HG03196 (cell line): Measurements from ENCODE around the gene NMNAT1.
"Not testable (repeated sequence)": the region's sequence is repeated elsewhere in the genome, so short reads cannot be mapped to it uniquely, and the experiment has no call there.

ENCODE experiments used
- ATAC-seq: cut with Tn5 transposase; IDR thresholded peaks from one replicate; pipeline ENCODE4 v1.9.1; 2021; ENCODE audit not compliant: unreplicated experiment

The NMNAT1 gene

DNA sequence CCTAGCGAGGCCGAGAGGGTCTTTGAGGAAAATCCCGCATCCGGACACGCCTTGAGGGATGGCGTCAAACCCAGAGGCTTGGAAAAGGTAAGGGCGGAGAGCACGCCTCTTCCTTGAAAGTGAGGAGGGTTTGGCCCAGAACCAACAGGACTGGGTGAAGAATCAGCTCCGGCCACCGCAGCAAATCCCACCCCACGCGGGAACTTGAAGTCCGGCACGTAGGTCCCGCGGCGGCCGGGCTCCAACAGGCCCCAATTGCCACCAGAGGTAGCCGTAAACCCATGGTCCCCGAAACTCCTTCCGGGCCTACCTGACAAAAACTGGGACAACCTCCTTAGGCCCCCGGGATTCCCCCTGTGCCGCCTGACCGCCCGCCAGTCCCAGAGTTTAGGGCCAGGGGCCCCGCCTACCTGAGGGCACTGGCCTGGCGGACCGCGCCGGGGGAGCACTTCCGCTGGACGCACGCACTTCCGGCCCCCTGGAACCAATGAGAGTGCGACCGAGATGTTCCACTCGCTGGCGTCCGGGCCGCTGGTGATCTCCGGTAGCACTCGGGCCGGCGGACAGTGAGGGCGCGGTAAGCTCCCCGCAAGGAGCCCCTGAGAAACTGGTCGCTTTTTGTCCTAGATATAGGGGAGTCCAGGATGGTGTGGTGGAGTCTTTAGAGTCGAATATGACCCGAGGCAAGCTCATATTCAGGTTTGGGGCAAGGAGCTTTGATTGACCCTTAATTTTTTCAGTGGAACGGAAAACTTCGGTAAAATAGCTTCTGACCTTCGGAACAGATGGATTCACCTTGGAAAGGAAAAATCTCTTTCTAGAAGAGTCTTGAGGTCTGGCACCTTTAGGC lies at the start of gene NMNAT1, which contains the start of gene LZIC:
NMNAT1 (plus strand) TSS at position 537 of the 850 bp plus-strand sequence. CDS start 28,599 bp downstream, outside the sequence.
LZIC (minus strand) TSS at position 453 of the 850 bp plus-strand sequence. CDS start 6,772 bp downstream, outside the sequence.
- peak; percentile 93 for ATAC-seq

DNA sequence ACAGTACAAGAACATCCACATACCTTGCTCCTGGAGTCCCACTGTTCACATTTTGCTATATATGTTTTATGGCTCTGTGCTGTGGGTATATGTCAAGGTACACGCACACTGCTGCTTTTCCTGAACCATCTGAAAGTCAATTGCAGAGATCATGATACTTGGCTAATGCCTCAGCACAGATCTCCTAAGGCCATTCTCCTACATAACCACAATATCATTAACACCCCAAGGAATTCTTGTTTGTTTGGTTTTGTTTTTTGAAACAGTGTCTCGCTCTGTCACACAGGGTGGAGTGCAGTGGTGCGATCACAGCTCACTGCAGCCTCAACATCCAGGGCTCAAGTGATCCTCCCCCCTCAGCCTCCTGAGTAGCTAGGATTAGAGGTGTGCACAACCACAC lies 49.2 kb upstream of the NMNAT1 start:
- no peak for ATAC-seq

DNA sequence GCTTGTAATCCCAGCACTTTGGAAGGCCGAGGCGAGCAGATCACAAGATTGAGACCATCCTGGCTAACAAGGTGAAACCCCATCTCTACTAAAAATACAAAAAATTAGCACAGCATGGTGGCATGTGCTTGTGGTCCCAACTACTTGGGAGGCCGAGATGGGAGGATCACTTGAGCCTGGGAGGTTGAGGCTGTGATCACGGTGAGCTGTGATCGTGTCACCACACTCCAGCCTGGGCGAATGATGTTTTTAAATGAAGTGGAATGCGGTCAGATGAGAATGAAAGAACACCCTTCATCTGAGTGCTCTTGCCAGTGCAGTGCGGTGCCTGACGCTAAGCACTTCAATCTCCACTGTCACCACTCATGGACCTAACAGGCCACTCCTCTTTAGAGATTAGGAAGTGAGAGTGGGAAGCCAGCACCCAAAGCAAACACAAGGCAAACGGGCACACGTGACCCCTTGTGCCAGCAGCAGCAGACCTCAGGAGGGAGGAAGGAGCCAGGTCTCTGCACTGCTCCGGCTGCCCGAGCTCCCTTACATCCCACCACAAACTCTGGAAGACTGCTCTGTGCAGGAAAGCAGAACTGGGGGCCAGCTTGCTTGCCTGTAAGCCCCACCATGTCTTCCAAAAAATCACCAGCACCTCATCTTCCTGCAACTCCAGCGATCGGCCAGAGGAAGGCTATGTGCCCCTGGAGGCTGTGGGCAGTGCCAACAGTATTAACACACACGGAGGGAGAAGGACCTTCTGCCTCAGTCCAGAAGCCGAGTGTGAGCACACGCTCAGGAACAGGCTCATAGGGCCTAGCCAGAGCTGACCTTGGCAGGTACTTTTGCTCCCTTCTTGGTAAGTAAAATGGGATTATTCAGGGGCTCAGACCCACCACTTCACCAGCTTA lies 42.9 kb upstream of the NMNAT1 start:
- no peak for ATAC-seq

DNA sequence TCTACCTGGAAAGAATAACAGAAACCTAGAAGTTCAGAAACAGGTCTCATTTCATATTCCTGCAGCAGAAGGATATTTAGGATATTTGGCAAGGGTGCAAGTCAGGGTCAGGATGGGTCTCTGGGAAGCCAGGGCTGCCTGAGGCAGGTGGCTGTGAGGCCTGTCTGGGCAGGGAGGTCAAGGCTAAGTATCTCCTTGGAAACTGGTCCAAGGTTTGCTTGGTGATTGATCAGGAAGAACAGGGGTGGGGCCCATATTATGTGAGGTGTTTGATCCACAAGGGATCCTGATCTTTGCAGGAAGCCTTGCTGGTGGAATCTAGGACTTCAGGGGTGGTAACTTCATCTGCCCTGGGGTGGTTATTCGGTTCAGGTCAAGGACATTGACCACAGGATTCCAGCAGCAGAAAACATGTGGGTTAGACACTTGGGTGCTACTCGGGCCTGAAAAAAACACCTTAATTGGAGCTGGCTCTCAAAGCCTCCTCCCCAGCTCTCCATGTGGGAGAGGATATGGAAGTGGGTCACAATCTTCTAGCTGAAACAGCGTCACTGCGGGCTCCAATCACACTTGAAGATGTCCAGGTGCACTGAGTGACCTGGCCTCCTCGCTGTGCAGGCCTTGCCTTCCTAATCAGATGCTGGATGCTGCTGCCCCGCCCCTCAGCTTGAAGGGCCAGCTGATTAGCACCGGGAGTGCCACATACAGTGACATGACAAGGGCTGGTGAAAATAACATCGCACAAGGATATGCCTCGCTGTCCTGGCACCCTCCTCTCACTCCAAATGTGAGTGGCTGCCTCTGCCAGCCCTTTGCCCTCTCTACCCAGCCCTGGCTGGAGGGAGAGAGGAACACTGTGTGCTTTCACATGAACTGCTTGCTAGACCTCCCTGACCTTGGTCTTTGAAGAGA lies 41.9 kb upstream of the NMNAT1 start:
- no peak for ATAC-seq

DNA sequence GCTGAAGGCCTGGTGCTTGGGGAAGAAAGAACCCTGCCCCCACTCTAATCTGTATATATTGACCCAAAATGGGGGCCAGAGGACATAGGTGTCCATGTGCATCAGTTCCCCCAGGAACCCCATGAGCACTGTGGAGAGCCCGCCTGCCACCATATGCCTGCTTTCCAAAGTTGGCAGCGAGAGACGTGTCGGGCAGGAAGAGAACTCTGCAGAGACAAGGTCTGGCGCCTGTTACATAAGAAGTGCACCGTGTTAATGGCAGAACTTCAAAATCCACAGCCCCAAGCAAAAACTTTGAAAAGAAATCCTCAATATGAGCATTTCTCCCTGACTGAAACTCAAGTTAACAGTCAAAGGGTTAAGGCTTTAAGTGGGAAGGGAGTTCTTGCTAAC lies 41.2 kb upstream of the NMNAT1 start:
- no peak for ATAC-seq

DNA sequence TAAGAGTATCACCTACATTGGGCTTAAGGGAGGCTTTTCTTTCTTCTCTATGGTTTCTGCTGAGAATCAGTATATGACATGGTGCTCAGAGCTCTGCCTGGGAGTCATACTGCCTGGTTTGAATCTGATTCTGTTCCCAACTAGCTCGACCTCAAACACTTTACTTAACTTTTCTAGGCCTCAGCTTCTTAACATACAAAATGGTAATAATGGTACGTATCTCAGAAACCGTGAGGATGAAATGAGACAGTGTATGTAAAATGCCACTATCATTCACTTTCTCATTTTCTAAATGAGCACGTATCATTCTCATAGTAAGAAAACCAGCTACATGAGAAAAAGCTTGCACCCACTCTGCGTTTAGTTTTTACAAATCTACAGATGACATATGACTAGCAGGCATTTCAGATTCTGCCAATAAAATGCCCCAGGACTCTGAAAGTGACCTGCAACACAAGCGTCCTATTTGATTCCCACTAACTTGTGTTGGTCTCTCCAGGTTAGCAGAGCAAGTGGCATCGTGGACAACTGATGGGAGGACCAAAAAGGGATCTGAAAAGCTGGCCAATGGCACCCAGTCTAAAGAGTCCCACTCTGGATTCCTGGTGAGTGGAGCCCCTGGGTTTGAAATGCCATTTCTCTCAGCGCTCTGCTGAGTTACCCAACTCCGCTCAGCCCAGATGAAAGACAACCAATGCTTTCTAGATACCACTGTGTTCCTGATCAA lies 39.3 kb upstream of the NMNAT1 start:
- no peak for ATAC-seq

DNA sequence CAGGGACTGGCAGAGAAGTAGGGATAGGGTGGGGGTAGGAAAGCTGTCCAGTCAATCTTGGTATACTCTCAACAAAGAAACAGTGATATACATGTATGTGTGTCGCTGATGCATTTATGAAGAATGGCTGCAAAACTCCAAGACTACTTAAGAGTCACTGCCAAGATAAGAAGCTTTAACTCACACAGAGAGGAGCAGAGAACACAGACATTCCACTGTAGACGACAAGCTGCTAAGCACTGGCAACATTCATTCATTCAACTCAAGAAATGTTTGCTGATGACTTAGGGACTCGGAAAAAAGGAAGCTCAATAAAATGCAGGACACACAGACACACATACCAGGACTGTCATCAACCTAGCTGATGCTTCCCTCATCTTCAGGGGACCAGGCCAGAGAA lies 38.7 kb upstream of the NMNAT1 start:
- no peak for ATAC-seq

DNA sequence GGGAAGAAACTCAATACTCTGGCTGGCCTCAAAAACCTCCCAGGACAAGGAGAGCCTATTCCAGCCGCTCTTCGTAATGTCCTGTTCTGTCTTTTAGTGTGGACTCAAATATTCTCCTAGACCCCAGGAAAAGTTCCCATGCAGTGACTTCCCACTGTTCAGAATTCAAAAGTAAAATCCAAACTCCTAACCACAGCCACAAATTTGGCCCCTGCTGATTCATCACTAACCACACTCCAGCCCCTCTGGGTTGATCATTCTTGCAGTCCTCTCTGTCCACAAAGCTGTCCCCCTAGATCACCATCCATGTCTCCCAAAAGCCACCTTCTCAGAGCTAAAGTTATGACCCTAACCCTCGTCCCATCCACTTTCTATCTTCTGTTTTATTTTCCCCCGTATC lies 38.3 kb upstream of the NMNAT1 start:
- no peak for ATAC-seq

DNA sequence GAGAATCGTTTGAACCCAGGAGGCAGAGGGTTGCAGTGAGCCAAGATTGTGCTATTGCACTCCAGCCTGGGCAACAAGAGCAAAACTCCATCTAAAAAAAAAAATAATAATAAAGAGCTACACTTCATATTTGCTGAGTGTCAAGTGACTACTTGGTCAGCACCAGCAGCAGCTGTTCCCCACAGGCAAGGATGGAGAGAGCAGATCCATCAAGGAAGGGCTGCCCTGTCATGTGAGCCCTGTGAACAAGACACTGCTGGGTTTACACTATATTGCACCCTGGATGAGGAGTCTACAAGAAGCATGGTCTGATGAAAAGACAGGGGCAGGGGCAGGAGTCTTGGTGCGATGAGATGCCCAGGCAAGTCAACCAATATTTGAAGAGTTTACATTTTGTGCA lies 36.8 kb upstream of the NMNAT1 start:
- ATAC-seq, result no peak

DNA sequence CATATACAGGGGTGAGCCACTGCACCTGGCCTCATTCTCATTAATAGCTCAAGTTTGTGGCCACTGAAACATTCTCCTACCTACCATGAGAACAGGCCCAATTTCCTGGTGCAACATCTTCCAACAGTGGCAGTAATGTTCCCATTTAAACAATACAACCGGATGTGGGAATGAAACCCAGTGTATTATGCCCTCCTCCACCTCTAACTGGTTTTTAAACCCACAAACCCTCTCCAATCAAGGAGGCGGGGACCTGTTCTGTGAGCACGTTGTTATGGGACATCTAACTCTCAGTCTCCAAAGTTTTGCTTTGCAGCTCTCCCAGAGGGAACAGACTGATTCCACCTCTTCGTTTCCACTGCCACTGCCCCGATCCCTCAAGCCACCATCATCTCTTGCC lies 35.8 kb upstream of the NMNAT1 start:
- no peak for ATAC-seq

DNA sequence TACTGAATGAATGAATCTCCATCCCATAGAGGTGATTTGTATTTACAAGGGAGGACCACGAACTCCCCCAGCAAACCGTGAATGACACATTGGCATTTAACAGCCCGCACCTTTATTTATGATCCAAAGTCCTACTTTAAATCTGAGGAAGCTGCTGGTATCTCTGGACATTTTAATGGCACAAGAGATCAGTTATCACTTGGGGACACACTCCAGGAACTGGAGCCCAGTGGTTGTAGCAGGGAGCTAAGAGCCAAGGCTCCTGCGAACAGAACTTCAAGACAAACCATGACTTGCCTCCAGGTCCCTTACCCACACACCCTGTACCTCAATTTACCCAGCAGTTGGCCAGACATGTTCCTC lies 34.4 kb upstream of the NMNAT1 start:
- ATAC-seq, result no peak

DNA sequence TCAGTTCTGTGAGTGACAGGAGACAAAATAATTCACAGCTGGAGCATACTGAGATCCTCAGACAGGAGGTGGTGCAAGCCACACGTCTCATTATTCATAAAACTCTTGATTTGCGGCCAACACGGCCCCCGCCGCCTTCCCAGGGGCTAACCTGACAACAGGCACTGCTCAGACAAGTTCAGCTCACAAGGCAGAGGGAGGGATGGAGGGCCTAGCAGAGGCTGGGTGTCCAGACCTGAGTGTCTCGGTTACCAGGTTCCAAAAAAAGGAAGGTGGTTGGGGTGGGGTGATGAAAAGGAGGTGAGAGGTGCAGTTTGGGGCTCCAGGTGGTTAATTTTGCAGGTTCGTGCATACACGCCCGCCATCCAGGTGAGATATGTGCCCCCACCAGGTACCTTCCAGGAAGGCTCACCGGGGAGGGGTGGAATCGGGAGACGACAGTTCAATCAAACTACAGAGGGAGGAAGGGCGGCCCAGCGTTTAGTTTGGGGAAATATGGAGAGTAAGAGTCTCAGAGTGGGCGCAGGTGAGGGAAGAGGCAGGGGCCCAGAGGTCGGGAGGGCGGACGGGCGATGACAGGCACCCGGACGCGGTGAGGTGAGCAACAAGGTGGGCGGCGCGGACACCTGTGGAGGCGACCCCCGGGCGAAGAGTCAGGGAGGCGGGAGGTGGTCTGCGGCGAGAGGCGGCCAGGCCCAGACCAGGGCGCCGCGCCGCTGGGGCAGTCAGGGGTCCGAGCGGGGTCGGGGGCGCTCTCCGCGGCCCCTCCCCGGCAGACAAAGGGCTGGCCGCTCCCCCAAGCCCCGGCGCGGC lies 33.8 kb upstream of the NMNAT1 start:
- peak; percentile 10 for ATAC-seq

DNA sequence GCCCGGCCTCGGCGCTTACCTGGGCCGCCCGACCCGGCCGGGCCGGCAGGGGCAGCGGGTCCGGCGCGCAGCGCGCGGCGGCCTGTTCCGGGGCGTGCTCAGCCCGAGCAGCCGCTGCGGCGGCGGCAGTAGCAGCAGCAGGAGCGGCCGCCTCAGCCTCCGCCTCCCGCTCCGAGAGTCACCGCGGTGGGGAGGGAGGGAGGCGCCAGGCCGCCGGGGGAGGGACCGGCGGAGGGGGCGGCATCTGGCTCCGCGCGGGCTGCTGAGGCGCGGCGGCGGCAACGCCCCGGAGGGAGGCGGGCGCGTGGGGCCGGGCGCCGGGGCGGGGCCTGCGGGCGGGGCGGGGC lies 33.2 kb upstream of the NMNAT1 start, which contains the start of gene CTNNBIP1:
CTNNBIP1 (minus strand) TSS at position 194 of the 347 bp plus-strand sequence. CDS start 38,205 bp downstream, outside the sequence.
- ATAC-seq, result peak; percentile 78

DNA sequence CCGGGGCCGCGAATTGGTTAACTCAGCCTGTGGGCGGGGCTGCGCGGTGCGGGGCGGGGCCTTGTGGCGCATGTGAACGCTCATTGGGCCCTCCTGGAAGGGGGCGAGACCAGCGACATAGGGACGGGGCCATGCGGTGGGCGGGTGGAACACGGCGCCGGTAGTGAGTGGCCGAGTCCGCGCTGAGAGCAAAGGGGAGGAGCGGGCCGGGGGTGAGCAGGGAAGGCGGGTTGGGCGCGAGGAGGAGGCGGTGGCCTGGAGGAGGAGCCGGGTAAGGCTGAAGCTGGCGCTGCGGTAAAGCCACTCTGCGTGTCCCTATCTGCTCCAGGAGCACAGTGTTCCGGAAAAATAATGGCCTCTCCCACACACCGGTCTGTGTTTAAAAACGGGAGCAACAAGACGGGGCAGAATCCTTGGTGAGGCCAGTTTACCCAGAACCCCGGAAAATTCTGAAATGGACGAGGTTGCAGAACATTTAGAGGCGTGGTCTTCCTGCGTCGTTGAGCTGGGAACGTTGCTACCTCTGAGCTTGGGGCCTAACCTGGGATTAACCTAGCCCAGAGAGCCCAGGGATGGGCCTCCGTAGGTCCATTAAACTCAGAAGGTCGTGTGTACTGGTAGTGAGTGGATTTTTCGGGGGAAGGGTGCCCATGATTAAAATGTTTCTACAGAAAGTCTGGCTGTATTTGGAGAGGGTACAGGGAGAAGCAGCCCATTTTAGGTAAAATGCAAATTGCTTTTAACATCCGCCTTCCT lies 32.7 kb upstream of the NMNAT1 start:
- ATAC-seq, result peak; percentile 93

DNA sequence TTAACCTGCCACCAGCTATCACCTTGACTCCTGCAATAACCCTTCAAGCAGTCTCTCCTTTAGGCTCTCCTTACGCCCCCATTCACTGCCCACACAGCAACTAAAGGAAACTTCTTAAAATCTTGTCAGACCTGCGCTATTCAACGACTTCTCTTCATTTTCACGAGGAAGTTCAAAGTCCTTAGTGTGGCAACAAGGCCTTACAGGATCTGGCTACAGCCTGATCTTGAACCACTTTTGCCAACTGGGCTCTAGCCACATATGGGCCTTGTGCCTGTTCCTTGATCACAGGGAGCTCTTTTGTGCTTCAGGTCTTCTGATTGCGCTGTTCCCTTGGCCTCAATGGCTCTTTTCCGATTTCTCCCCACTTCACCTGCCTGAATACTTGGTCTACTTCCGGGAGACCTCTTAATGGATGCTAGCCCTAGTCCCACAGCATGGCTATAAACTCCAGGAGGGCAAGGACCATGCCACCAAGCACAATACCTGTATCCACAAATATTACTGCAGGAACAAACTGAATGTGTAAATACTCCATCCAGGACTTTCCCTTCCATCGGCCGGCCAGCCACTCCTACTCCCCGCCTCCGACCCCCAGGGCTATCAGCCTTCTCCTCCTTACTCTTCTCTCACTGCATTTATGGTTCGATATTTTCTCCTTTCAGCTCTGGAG lies 30.9 kb upstream of the NMNAT1 start:
- ATAC-seq, result no peak

DNA sequence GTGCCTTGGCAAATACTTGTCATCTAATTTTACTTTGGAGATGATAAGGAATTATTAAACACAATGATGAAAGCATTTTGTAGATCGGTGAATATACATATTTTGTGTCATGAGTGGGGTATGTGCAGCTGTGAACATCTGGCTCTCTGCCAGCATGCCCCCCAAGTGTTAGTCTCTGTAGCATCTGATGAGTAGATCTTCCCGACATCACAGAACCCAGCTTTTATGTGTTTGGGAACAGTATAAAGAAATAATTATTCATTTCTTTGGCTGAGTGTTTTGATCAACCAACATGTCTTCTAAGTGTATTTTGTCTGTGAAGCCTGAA lies 28.7 kb upstream of the NMNAT1 start:
- ATAC-seq, result no peak

DNA sequence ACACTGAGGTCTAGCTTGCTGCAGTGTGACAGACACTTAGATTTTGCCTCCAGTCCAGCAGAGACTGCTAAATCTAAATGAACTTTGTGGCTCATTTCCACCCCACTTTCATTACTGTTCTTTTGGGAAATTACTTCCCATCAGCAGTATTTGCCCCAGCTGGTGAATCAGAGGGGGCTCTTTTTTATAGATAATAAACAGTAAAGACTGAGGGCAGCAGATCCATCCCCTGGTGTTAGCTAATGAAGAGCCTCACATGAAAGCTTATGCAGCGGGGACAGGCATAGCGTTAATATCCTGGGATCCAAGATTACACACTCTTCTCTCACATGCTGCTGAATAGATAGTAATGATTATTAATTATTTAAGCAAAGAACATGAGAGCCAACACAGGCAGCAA lies 26.8 kb upstream of the NMNAT1 start:
- ATAC-seq, result no peak

DNA sequence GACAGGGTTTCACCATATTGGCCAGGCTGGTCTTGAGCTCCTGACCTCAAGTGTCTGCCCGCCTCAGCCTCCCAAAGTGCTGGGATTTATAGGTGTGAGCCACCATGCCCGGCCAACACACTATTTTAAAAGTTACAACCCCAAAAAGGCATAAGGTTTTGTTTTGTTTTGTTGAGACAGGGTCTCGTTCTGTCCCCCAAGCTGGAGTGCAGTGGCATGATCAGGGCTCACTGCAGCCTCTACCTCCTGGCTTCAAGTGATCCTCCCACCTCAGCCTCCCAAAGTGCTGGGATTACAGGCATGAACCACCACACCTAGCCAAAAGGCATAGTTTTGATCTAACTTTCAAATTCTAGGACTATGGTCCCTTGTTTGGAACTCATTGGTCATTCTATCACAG lies 25.8 kb upstream of the NMNAT1 start:
- not testable (repeated sequence) for ATAC-seq
